OCI-LY3 (cell line): ENCODE data around the gene MCUR1.
A peak's percentile ranks its signal among the peaks of the same experiment; 100 is the strongest.
"Not testable (repeated sequence)": the region's sequence is repeated elsewhere in the genome, so short reads cannot be mapped to it uniquely, and the experiment has no call there.

Source experiments
- H2AFZ ChIP-seq: fragments of 200-600, 300-600 bp; shearing (Covaris generic); 2 replicates; pipeline ENCODE4 v1.6.0; 2014; ENCODE audit warnings: antibody characterized with exemption, low read depth, low read length
- H3K27ac ChIP-seq: fragments of 200-600, 300-600 bp; sonication (generic); 2 replicates; pipeline ENCODE4 v1.5.1; 2014; ENCODE audit warnings: mild to moderate bottlenecking, low read length, moderate library complexity, mixed read lengths
- H3K27me3 ChIP-seq: fragments of 200-600, 300-600 bp; sonication (generic); 2 replicates; pipeline ENCODE4 v1.6.1; 2014; ENCODE audit warnings: low read depth, low read length, mixed read lengths
- H3K36me3 ChIP-seq: fragments of 200-600, 300-600 bp; sonication (generic); replicated peaks from 2 replicates; pipeline ENCODE3; 2014; ENCODE audit warnings: low read depth, low read length, mixed read lengths
- H3K4me1 ChIP-seq: fragments of 300-600, 200-600 bp; sonication (generic); 2 replicates; pipeline ENCODE4 v1.6.1; 2014; ENCODE audit warnings: low read length, mixed read lengths
- H3K4me2 ChIP-seq: fragments of 200-600, 300-600 bp; sonication (generic); 2 replicates; pipeline ENCODE4 v1.6.1; 2014; ENCODE audit warnings: low read length, mixed read lengths
- H3K4me3 ChIP-seq: fragments of 300-600, 200-600 bp; sonication (generic); 2 replicates; pipeline ENCODE4 v1.5.1; 2014; ENCODE audit warnings: antibody characterized with exemption, mild to moderate bottlenecking, low read length, moderate library complexity
- H3K79me2 ChIP-seq: fragments of 300-600, 200-600 bp; shearing (Covaris generic); 2 replicates; pipeline ENCODE4 v1.6.1; 2014; ENCODE audit warnings: mild to moderate bottlenecking, low read length, mixed read lengths
- H3K9ac ChIP-seq: fragments of 300-600, 200-600 bp; shearing (Covaris generic); 2 replicates; pipeline ENCODE4 v1.6.0; 2014; ENCODE audit warnings: mild to moderate bottlenecking, low read length, moderate library complexity
- H3K9me3 ChIP-seq: fragments of 200-600, 300-600 bp; shearing (Covaris generic); 2 replicates; pipeline ENCODE4 v1.6.1; 2014; ENCODE audit warnings: low read length, mixed read lengths; ENCODE audit not compliant: insufficient read depth
- H4K20me1 ChIP-seq: fragments of 200-600, 300-600 bp; sonication (generic); 2 replicates; pipeline ENCODE4 v1.6.1; 2016; ENCODE audit warnings: low read length, mixed read lengths; ENCODE audit not compliant: insufficient read depth
- CTCF ChIP-seq: fragments of 200-600, 300-600 bp; sonication (generic); IDR thresholded peaks from 2 replicates; pipeline ENCODE4 v1.5.1; 2014; ENCODE audit warnings: antibody characterized with exemption, low read length, low read depth
- EZH2phosphoT487 ChIP-seq: fragments of 200-600 bp; shearing (Covaris generic); IDR thresholded peaks from 2 replicates; pipeline ENCODE4 v1.6.1; 2018; ENCODE audit warnings: antibody characterized with exemption, mixed run types, low read depth

The MCUR1 gene

GRCh38 chr6:13772358-13773030, 41.9 kb downstream of the MCUR1 start:
- not testable (repeated sequence) for H3K27ac ChIP-seq, H3K4me2 ChIP-seq

GRCh38 chr6:13769655-13770053, 44.7 kb downstream of the MCUR1 start:
- peaks cover 15% of the 10 kb centered on the region for H3K27me3 ChIP-seq
- H3K9me3 ChIP-seq, result no peaks in the 10 kb centered on the region
- H2AFZ ChIP-seq, result no peak overlapping the region
- TF ChIP-seq EZH2phosphoT487 (no peak), CTCF (peak; percentile 22; the same call in 1 of the 2 replicates)
- no peak overlapping the region for H3K9ac ChIP-seq
- H3K79me2 ChIP-seq, result no peaks in the 10 kb centered on the region
- no peaks in the 10 kb centered on the region for H3K36me3 ChIP-seq
- H3K4me2 ChIP-seq, result no peak overlapping the region
- no peak overlapping the region for H3K27ac ChIP-seq
- peaks cover 24% of the 10 kb centered on the region for H3K4me1 ChIP-seq
- H3K4me3 ChIP-seq, result no peak overlapping the region
- no peaks in the 10 kb centered on the region for H4K20me1 ChIP-seq

More at GRCh38 chr6:13772358-13773030, 41.9 kb downstream of the MCUR1 start:
- not testable (repeated sequence) for H3K79me2 ChIP-seq, H4K20me1 ChIP-seq, H3K4me1 ChIP-seq, H3K9ac ChIP-seq, H3K36me3 ChIP-seq, H3K4me3 ChIP-seq, H2AFZ ChIP-seq, H3K27me3 ChIP-seq, H3K9me3 ChIP-seq

GRCh38 chr6:13769034-13769654, 45.2 kb downstream of the MCUR1 start:
- Histone ChIP-seq H3K4me3 (no peak overlapping the region), H3K4me1 (peaks cover 29% of the 10 kb centered on the region), H3K9ac (no peak overlapping the region), H3K9me3 (no peaks in the 10 kb centered on the region), H3K36me3 (no peaks in the 10 kb centered on the region), H3K4me2 (no peak overlapping the region), H3K79me2 (no peaks in the 10 kb centered on the region), H3K27ac (no peak overlapping the region), H2AFZ (no peak overlapping the region), H3K27me3 (peaks cover 15% of the 10 kb centered on the region), H4K20me1 (no peaks in the 10 kb centered on the region)
- TF ChIP-seq EZH2phosphoT487 (no peak), CTCF (no peak)

DNA sequence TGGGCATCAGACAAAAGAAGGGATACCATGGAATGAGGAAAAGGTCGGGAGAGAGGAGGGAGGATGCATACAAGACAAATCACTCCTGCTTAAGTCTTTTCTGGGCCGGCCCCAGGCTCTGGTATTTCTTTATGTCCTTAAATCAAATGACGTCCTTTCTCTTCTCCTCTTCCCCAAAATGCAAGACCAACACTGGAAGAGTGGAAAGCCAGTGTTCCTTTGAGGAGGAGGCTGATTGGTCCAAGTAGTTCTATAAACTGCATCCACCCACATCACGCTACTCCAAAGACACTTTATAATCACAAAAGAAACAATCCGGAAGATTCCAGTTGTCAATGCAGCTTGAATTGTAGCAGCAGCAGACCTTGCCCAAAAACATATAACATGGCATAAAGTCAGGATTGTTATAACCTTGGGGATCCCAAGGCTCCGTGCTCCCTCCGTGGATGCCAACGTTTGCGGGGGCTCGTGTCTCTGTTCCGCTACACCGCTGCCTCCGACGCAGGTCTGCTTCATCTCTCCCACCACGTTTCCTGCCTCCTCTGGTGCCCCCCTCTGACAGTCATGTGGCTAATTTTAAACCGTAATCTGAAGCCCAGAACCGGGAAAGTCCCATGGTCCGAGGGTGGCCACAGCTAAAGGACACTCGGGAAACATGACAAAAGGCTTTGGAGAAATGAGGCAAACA, 47.1 kb downstream of the MCUR1 start:
- H3K4me2 ChIP-seq, result peak overlapping the region; percentile 88
- H3K9me3 ChIP-seq, result no peaks in the 10 kb centered on the region
- no peaks in the 10 kb centered on the region for H3K79me2 ChIP-seq
- H4K20me1 ChIP-seq, result no peaks in the 10 kb centered on the region
- peak overlapping the region; percentile 81 for H3K4me3 ChIP-seq
- peak overlapping the region; percentile 33 for H3K9ac ChIP-seq
- H2AFZ ChIP-seq, result 0 out of 2 replicates have a peak overlapping the region, but pooled peaks have one; percentile 69
- no peaks in the 10 kb centered on the region for H3K36me3 ChIP-seq
- H3K27me3 ChIP-seq, result peaks cover 15% of the 10 kb centered on the region
- H3K27ac ChIP-seq, result no peak overlapping the region
- peaks cover 47% of the 10 kb centered on the region for H3K4me1 ChIP-seq
- TF ChIP-seq EZH2phosphoT487, result no peak
- TF ChIP-seq CTCF, result peak; percentile 53
